K562 (cell line): ENCODE measurements around the gene COX6B1. TPM values are rescaled to one million over a fixed set of nuclear protein-coding genes. Genes with fewer than 3 reads are reported as not detected.

Experiments
- AFF4 ChIP-seq: sonication (generic); formaldehyde crosslinking; IDR thresholded peaks from 2 replicates; pipeline ENCODE4 v1.8.0; 2023; ENCODE audit warnings: mild to moderate bottlenecking, missing genetic modification reagents
- BRD4 ChIP-seq: fragments of 200-600 bp; sonication (generic); IDR thresholded peaks from 2 replicates; pipeline ENCODE4 v1.6.1; 2017; ENCODE audit warnings: inconsistent platforms
- BRF2 ChIP-seq: IDR thresholded peaks from 3 replicates; pipeline ENCODE4 v1.6.1; 2011; ENCODE audit warnings: borderline replicate concordance, mild to moderate bottlenecking; ENCODE audit not compliant: insufficient read length, insufficient read depth
- FOS ChIP-seq: IDR thresholded peaks from 3 replicates; pipeline ENCODE4 v1.6.1; 2011; ENCODE audit not compliant: insufficient read length; ENCODE audit errors: extremely low read depth
- FOXK1 ChIP-seq: sonication (generic); formaldehyde crosslinking; IDR thresholded peaks from 2 replicates; pipeline ENCODE4 v1.8.0; 2022; ENCODE audit warnings: missing genetic modification reagents, mild to moderate bottlenecking, borderline replicate concordance
- HEY1 ChIP-seq: fragments of 250-450 bp; sonication (Bioruptor Pico); IDR thresholded peaks from 2 replicates; pipeline ENCODE4 v1.5.0; 2020; ENCODE audit warnings: mild to moderate bottlenecking, moderate library complexity, borderline replicate concordance
- HNRNPLL ChIP-seq: fragments of 200-400 bp; formaldehyde crosslinking; IDR thresholded peaks from 2 replicates; pipeline ENCODE4 v1.6.1; 2017; ENCODE audit warnings: low read length, low read depth, mild to moderate bottlenecking; ENCODE audit not compliant: poor library complexity, severe bottlenecking
- ILF3 ChIP-seq: fragments of 450-650 bp; IDR thresholded peaks from 2 replicates; pipeline ENCODE4 v1.6.1; 2018; ENCODE audit warnings: antibody characterized with exemption, mild to moderate bottlenecking, moderate library complexity, borderline replicate concordance
- IRF2 ChIP-seq: sonication (generic); formaldehyde crosslinking; IDR thresholded peaks from 2 replicates; pipeline ENCODE4 v1.8.1; 2022; ENCODE audit warnings: mild to moderate bottlenecking, missing genetic modification reagents
- KAT8 ChIP-seq: fragments of 450-650 bp; IDR thresholded peaks from 2 replicates; pipeline ENCODE4 v1.6.1; 2016; ENCODE audit warnings: low read depth, mild to moderate bottlenecking
- KDM5B ChIP-seq: fragments of 200-600 bp; sonication (generic); IDR thresholded peaks from 2 replicates; pipeline ENCODE4 v1.6.1; 2012; ENCODE audit warnings: low read depth, mild to moderate bottlenecking, moderate library complexity, low read length, control low read depth, inconsistent platforms; ENCODE audit not compliant: insufficient replicate concordance
- KHSRP ChIP-seq: fragments of 450-650 bp; IDR thresholded peaks from 2 replicates; pipeline ENCODE4 v1.6.1; 2017
- MLLT1 ChIP-seq, 2 experiments: fragments of 450-650 bp; IDR thresholded peaks; 2 replicates each; pipeline ENCODE4 v1.6.1; 2016
- MXI1 ChIP-seq: IDR thresholded peaks from 2 replicates; pipeline ENCODE4 v1.6.1; 2011; ENCODE audit warnings: low read depth, mild to moderate bottlenecking, improper control_type of control experiment, low read length
- NCOA6 ChIP-seq: fragments of 450-650 bp; IDR thresholded peaks from 2 replicates; pipeline ENCODE4 v1.6.1; 2017; ENCODE audit warnings: mild to moderate bottlenecking
- OTX1 ChIP-seq: fragments of 450-650 bp; formaldehyde crosslinking; IDR thresholded peaks from 2 replicates; pipeline ENCODE4 v1.4.0; 2022; ENCODE audit warnings: mild to moderate bottlenecking
- RBM39 ChIP-seq: fragments of 200-400 bp; formaldehyde crosslinking; optimal IDR thresholded peaks from 2 replicates; pipeline ENCODE3; 2018; ENCODE audit warnings: low read depth, low read length
- SIN3B ChIP-seq: fragments of 450-650 bp; IDR thresholded peaks from 2 replicates; pipeline ENCODE4 v1.6.1; 2017; ENCODE audit warnings: low read depth, mild to moderate bottlenecking, moderate library complexity
- TAF15 ChIP-seq: fragments of 200-400 bp; formaldehyde crosslinking; IDR thresholded peaks from 2 replicates; pipeline ENCODE4 v1.6.1; 2017; ENCODE audit warnings: mild to moderate bottlenecking, low read depth, low read length, moderate library complexity
- ZNF197 ChIP-seq: fragments of 200-800 bp; sonication (Bioruptor generic); IDR thresholded peaks from 2 replicates; pipeline ENCODE4 v1.6.1; 2016; ENCODE audit warnings: low read depth, missing genetic modification characterization, missing compliant biosample characterization
- ZNF263 ChIP-seq: sonication (generic); formaldehyde crosslinking; IDR thresholded peaks from 2 replicates; pipeline ENCODE4 v1.8.0; 2022; ENCODE audit warnings: mild to moderate bottlenecking, missing genetic modification reagents, borderline replicate concordance
- ZNF431 ChIP-seq: sonication (generic); formaldehyde crosslinking; IDR thresholded peaks from 2 replicates; pipeline ENCODE4 v1.8.0; 2022; ENCODE audit warnings: mild to moderate bottlenecking, missing genetic modification reagents
- ZNF644 ChIP-seq: fragments of 200-800 bp; sonication (Bioruptor generic); IDR thresholded peaks from 2 replicates; pipeline ENCODE4 v1.6.1; 2016; ENCODE audit warnings: low read depth, missing genetic modification characterization, missing compliant biosample characterization
- polyA plus RNA-seq, 8 experiments: library from polyadenylated mRNA; depleted of rRNA in 4 of 8; stranded (reverse) in 5 of 8; unstranded in 3 of 8; fragments of >200 nt; fragmentation: Nextera tagmentation in 2 of 8; fragmentation: Illumina TruSeq in 1 of 8; extraction: Ambion mirVana in 2 of 8; extraction: Trizol in 1 of 8; gene quantifications; 2 replicates each; pipeline versions ENCODE4 v1.2.1 to v1.2.3, GENCODE V29; 2011 to 2014; ENCODE audit warnings: inconsistent platforms in 1 of 8, missing spikeins in 1 of 8
- total RNA-seq, 7 experiments: library from RNA; depleted of rRNA in 6 of 7; stranded (reverse); fragments of >200 nt in 6 of 7; fragmentation: Illumina TruSeq in 2 of 7; extraction: Trizol in 2 of 7; gene quantifications; 2 replicates each; pipeline versions ENCODE4 v1.2.1 to v1.2.3, GENCODE V29; 2011 to 2021; ENCODE audit warnings: low replicate concordance in 1 of 7

The COX6B1 gene
- total and polyA plus RNA-seq, 9 of the 15 experiments (the other 6 are each of a cell fraction or from before 2014, with no cell fraction given) = 777 to 2,393 (median 1,219) TPM

- TF ChIP-seq AFF4 (CRISPR knock-in tag) (no peak), FOS (peak; percentile 15), HNRNPLL (peak; percentile 74), NCOA6 (no peak), OTX1 (CRISPR knock-in tag) (peak; percentile 78; the same call in 1 of the 2 replicates), HEY1 (CRISPR knock-in tag) (no peak), BRD4 (no peak), ZNF644 (no peak), ZNF431 (CRISPR knock-in tag) (no peak), SIN3B (peak; percentile 89), MXI1 (no peak), RBM39 (no peak), IRF2 (no peak), KHSRP (peak; percentile 100), TAF15 (no peak), FOXK1 (CRISPR knock-in tag) (no peak), ZNF263 (0 out of 2 replicates have a peak, but pooled peaks have one; percentile 31), BRF2 (no peak), KDM5B (peak; percentile 54), ZNF197 (CRISPR knock-in tag) (no peak), MLLT1 (IDR thresholded peaks at IDR 0.05) (peak in 1 of 2 experiments; percentile 33; a peak in 1 of 4 replicates), ILF3 (no peak), KAT8 (no peak)
Measured at GRCh38 chr19:35612559-35613321, 35.4 kb upstream of the COX6B1 start, which contains the start of gene HAUS5 (continued).
